OCI-LY1 (cell line): ENCODE measurements around the gene DCK.
A peak's percentile ranks its signal among the peaks of the same experiment; 100 is the strongest.
"Not testable (repeated sequence)": the region's sequence is repeated elsewhere in the genome, so short reads cannot be mapped to it uniquely, and the experiment has no call there.

Experiments used
- H2AFZ ChIP-seq: fragments of 200-600 bp; sonication (generic), shearing (Covaris generic); 2 replicates; pipeline ENCODE4 v1.6.0; 2014; ENCODE audit warnings: antibody characterized with exemption, mild to moderate bottlenecking, low read length
- H3F3A ChIP-seq: fragments of 200-600 bp; sonication (generic), shearing (Covaris generic); 2 replicates; pipeline ENCODE4 v1.6.0; 2014; ENCODE audit warnings: mild to moderate bottlenecking, antibody characterized with exemption, low read length, moderate library complexity; ENCODE audit not compliant: insufficient read depth
- H3K27ac ChIP-seq: fragments of 200-600 bp; sonication (generic); 2 replicates; pipeline ENCODE4 v1.5.1; 2014; ENCODE audit warnings: low read length, mixed run types, mild to moderate bottlenecking, low read depth; ENCODE audit not compliant: poor library complexity, severe bottlenecking
- H3K27me3 ChIP-seq: fragments of 200-600 bp; sonication (generic); 2 replicates; pipeline ENCODE4 v1.6.0; 2014; ENCODE audit warnings: antibody characterized with exemption, mild to moderate bottlenecking, low read length, moderate library complexity; ENCODE audit not compliant: insufficient read depth
- H3K36me3 ChIP-seq: fragments of 200-600 bp; sonication (generic); 2 replicates; pipeline ENCODE4 v1.6.1; 2014; ENCODE audit warnings: mild to moderate bottlenecking, antibody characterized with exemption, low read length, moderate library complexity, mixed read lengths; ENCODE audit not compliant: insufficient read depth
- H3K4me1 ChIP-seq: fragments of 200-600 bp; sonication (generic); 2 replicates; pipeline ENCODE4 v1.5.1; 2014; ENCODE audit warnings: mild to moderate bottlenecking, low read length, moderate library complexity; ENCODE audit not compliant: insufficient read depth, severe bottlenecking
- H3K4me2 ChIP-seq: fragments of 200-600 bp; sonication (generic), shearing (Covaris generic); 2 replicates; pipeline ENCODE4 v1.6.1; 2014; ENCODE audit warnings: low read length
- H3K4me3 ChIP-seq: fragments of 200-600 bp; sonication (generic); 2 replicates; pipeline ENCODE4 v1.5.1; 2014; ENCODE audit warnings: low read length, low read depth, mild to moderate bottlenecking, mixed read lengths; ENCODE audit not compliant: poor library complexity, severe bottlenecking
- H3K79me2 ChIP-seq: fragments of 200-600 bp; shearing (Covaris generic); 2 replicates; pipeline ENCODE4 v1.6.1; 2016; ENCODE audit warnings: mixed run types, low read length, mixed read lengths; ENCODE audit not compliant: insufficient read depth
- H3K9ac ChIP-seq: fragments of 200-600 bp; sonication (generic), shearing (Covaris generic); 2 replicates; pipeline ENCODE4 v1.6.1; 2014; ENCODE audit warnings: mild to moderate bottlenecking, low read length, mixed read lengths
- H3K9me2 ChIP-seq: fragments of 200-600 bp; sonication (generic), shearing (Covaris generic); 2 replicates; pipeline ENCODE4 v1.6.1; 2014; ENCODE audit warnings: low read depth, mild to moderate bottlenecking, low read length, mixed read lengths
- H3K9me3 ChIP-seq: fragments of 200-600 bp; shearing (Covaris generic); 2 replicates; pipeline ENCODE4 v1.6.1; 2014; ENCODE audit warnings: low read length, mixed read lengths
- H4K20me1 ChIP-seq: fragments of 200-600 bp; sonication (generic), shearing (Covaris generic); 2 replicates; pipeline ENCODE4 v1.6.0; 2016; ENCODE audit warnings: mild to moderate bottlenecking, low read length; ENCODE audit not compliant: insufficient read depth
- CTCF ChIP-seq: fragments of 200-600 bp; sonication (generic), shearing (Covaris generic); IDR thresholded peaks from 2 replicates; pipeline ENCODE4 v1.5.1; 2017; ENCODE audit warnings: mild to moderate bottlenecking, antibody characterized with exemption, low read length, moderate library complexity, mixed read lengths
- EZH2 ChIP-seq: fragments of 200-600 bp; sonication (generic), shearing (Covaris generic); IDR thresholded peaks from 2 replicates; pipeline ENCODE4 v1.8.0; 2017; ENCODE audit warnings: borderline replicate concordance, mixed run types, mild to moderate bottlenecking, antibody characterized with exemption, low read length, moderate library complexity, mixed read lengths

Gene DCK

DNA sequence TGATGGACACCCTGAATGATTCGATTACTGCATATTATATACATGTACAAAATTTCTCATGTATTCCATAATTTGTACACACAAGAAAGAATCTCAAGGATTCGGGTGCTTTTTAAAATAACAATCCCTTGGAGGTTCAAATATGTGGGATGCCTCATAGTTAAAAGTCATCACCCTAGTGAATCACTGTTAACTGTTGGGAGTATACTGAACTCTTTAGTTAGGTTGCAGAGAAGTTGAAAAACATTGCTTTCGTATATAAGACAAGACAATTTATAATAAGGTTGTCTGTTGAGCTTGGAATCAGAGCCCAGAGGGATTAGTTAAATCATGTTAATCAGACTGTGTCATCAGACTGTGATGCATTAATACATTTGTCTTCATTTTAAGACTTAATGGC is 15.6 kb downstream of the DCK start:
- H3F3A ChIP-seq: no peaks in the 10 kb centered on the region
- H3K4me3 ChIP-seq: no peak overlapping the region
- no peaks in the 10 kb centered on the region for H3K27me3 ChIP-seq
- TF ChIP-seq EZH2: no peak
- TF ChIP-seq CTCF: no peak
- H3K79me2 ChIP-seq: peaks cover 72% of the 10 kb centered on the region
- peak overlapping the region; percentile 51 for H3K27ac ChIP-seq
- no peak overlapping the region for H2AFZ ChIP-seq
- H4K20me1 ChIP-seq: no peaks in the 10 kb centered on the region
- no peak overlapping the region for H3K4me2 ChIP-seq
- no peaks in the 10 kb centered on the region for H3K9me3 ChIP-seq
- peaks cover 59% of the 10 kb centered on the region for H3K4me1 ChIP-seq
- no peak overlapping the region for H3K9ac ChIP-seq
- H3K36me3 ChIP-seq: peaks cover 66% of the 10 kb centered on the region
- no peaks in the 10 kb centered on the region for H3K9me2 ChIP-seq

DNA sequence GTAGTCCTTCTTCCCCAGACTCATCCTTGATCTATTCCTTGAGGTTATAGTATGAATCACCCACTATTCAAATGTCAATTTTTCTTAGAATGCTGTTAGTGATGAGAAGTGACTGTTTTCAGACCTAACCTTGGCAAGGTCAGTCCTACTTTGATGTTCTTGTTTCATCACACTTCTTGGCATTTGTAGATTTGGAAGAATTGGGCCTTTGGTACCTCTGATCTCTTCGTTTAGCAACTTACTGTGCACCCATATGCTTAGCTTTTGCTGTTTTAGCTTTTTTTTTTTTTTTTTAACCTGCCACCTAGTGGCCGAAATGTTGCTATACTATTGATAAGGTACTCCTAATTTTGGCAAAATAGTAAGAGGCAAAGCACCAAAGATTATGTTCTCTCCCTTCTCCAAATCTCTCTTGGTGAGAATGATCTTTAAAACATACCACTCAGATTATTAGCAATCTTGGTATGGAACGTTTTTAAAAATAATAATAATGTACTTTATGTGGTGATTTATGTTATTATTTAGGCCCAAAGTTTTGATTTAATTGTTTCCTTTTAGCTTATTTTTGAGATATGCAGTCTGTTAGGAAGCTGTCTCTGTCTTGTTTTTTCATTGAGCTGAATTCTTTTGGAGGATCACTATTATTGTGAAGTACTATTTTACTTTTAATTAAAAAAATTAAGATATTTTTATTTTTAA is 16.6 kb downstream of the DCK start:
- H2AFZ ChIP-seq: no peak overlapping the region
- peak overlapping the region; percentile 51 for H3K27ac ChIP-seq
- H3K27me3 ChIP-seq: no peaks in the 10 kb centered on the region
- TF ChIP-seq CTCF (peak; percentile 71), EZH2 (no peak)
- peaks cover 68% of the 10 kb centered on the region for H3K79me2 ChIP-seq
- no peaks in the 10 kb centered on the region for H3K9me2 ChIP-seq
- peaks cover 66% of the 10 kb centered on the region for H3K36me3 ChIP-seq
- no peaks in the 10 kb centered on the region for H3K9me3 ChIP-seq
- H3K4me1 ChIP-seq: peaks cover 49% of the 10 kb centered on the region
- no peak overlapping the region for H3K9ac ChIP-seq
- H4K20me1 ChIP-seq: no peaks in the 10 kb centered on the region
- H3F3A ChIP-seq: no peaks in the 10 kb centered on the region
- no peak overlapping the region for H3K4me3 ChIP-seq
- H3K4me2 ChIP-seq: no peak overlapping the region; the same call in 1 of the 2 replicates

DNA sequence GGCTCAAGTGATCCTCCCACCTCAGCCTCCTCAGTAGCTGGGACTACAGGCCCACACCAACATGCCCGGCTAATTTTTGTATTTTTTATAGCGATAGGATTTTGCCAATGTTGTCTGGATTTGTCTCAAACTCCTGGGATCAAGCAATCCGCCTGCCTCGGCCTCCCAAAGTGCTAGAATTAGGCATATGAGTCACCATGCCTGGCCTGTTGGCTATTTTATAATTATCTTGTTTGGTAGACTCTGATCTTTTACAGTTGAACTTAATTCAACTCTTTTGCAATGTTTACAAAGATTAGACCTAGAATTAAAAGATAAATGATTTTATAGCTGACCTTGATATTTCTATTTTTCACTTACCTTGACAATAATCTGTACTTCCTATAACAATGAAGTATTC is 18.0 kb downstream of the DCK start:
- H3K4me3 ChIP-seq: no peak overlapping the region
- H3K9me2 ChIP-seq: no peaks in the 10 kb centered on the region
- H3K79me2 ChIP-seq: peaks cover 55% of the 10 kb centered on the region
- TF ChIP-seq CTCF (no peak), EZH2 (no peak)
- H3K27ac ChIP-seq: no peak overlapping the region
- H3K9me3 ChIP-seq: no peaks in the 10 kb centered on the region
- no peak overlapping the region for H2AFZ ChIP-seq
- no peak overlapping the region for H3K4me2 ChIP-seq
- H3K36me3 ChIP-seq: peaks cover 63% of the 10 kb centered on the region
- H3K4me1 ChIP-seq: peaks cover 35% of the 10 kb centered on the region
- no peaks in the 10 kb centered on the region for H3F3A ChIP-seq
- H3K27me3 ChIP-seq: no peaks in the 10 kb centered on the region
- H4K20me1 ChIP-seq: no peaks in the 10 kb centered on the region
- no peak overlapping the region for H3K9ac ChIP-seq

- H3K9me3 ChIP-seq, H3K4me1 ChIP-seq, H4K20me1 ChIP-seq, H3K27me3 ChIP-seq, H3K27ac ChIP-seq, H2AFZ ChIP-seq, H3F3A ChIP-seq, H3K9ac ChIP-seq, H3K4me3 ChIP-seq, H3K9me2 ChIP-seq, H3K4me2 ChIP-seq: not testable (repeated sequence)
- Histone ChIP-seq H3K36me3 (peaks cover 33% of the 10 kb centered on the region), H3K79me2 (peaks cover 29% of the 10 kb centered on the region)
Observed at GRCh38 chr4:71017391-71017790, 23.9 kb downstream of the DCK start.
